SK-N-SH (cell line): Measurements from ENCODE around the gene CRIM1. TPM values are rescaled to one million over a fixed set of nuclear protein-coding genes. Genes with fewer than 3 reads are reported as not detected.
A peak's percentile ranks its signal among the peaks of the same experiment; 100 is the strongest.

Experiments
- CTCF ChIA-PET: fragments of 300-600, 350-600 bp; formaldehyde crosslinking; extraction: SDS; loops from one replicate; lab custom pipeline; 2021; lab: Yijun Ruan, JAX
- POLR2A ChIA-PET: fragments of 350-600 bp; sonication (Branson Sonifier 250); formaldehyde crosslinking; extraction: SDS; loops from one replicate; lab custom pipeline; 2020; ENCODE audit warnings: antibody characterized with exemption, inconsistent platforms; lab: Yijun Ruan, JAX
- DNase-seq: peaks from one replicate; pipeline ENCODE4 v3.0.0; 2012
- H2AFZ ChIP-seq: fragments of 200-600 bp; sonication (generic); 2 replicates; pipeline ENCODE4 v1.8.1; 2016; ENCODE audit warnings: antibody characterized with exemption, mild to moderate bottlenecking, low read depth
- H3F3A ChIP-seq: fragments of 200-600 bp; sonication (generic); replicated peaks from 2 replicates; pipeline ENCODE3; 2016; ENCODE audit warnings: antibody characterized with exemption, mild to moderate bottlenecking; ENCODE audit not compliant: insufficient read depth
- H3K27ac ChIP-seq, 2 experiments: fragments of 200-500 bp in 1 of 2; fragments of 200-600 bp in 1 of 2; sonication (Bioruptor generic) in 1 of 2; sonication (generic), shearing (Covaris generic) in 1 of 2; 2 replicates each; pipeline versions ENCODE4 v1.5.1 to v1.6.1; 2014 to 2016; ENCODE audit warnings: low read depth in 2 of 2, inconsistent platforms in 1 of 2, low read length in 1 of 2, mild to moderate bottlenecking in 1 of 2, mixed read lengths in 1 of 2
- H3K27me3 ChIP-seq: fragments of 200-600 bp; sonication (generic), shearing (Covaris generic); 2 replicates; pipeline ENCODE4 v1.6.1; 2016; ENCODE audit warnings: mixed run types; ENCODE audit not compliant: insufficient read depth
- H3K36me3 ChIP-seq, 2 experiments: fragments of 200-500 bp in 1 of 2; fragments of 200-600 bp in 1 of 2; sonication (Bioruptor generic) in 1 of 2; sonication (generic) in 1 of 2; replicated peaks in 1 of 2; 2 replicates each; pipeline versions ENCODE3 to v1.5.1; 2014 to 2016; ENCODE audit warnings: low read length in 1 of 2, mild to moderate bottlenecking in 1 of 2; ENCODE audit not compliant: insufficient read depth in 2 of 2, control insufficient read depth in 1 of 2
- H3K4me1 ChIP-seq, 2 experiments: fragments of 200-500 bp in 1 of 2; fragments of 200-600 bp in 1 of 2; sonication (Bioruptor generic) in 1 of 2; sonication (generic), shearing (Covaris generic) in 1 of 2; 2 replicates each; pipeline versions ENCODE4 v1.5.1 to v1.6.1; 2014 to 2016; ENCODE audit warnings: low read depth in 1 of 2, low read length in 1 of 2, mixed run types in 1 of 2; ENCODE audit not compliant: insufficient read depth in 2 of 2, control insufficient read depth in 1 of 2
- H3K4me2 ChIP-seq: fragments of 200-600 bp; sonication (generic), shearing (Covaris generic); 2 replicates; pipeline ENCODE4 v1.6.1; 2017; ENCODE audit warnings: mixed run types
- H3K4me3 ChIP-seq, 2 experiments: fragments of 200-500 bp in 1 of 2; fragments of 200-600 bp in 1 of 2; sonication (Bioruptor generic) in 1 of 2; sonication (generic), shearing (Covaris generic) in 1 of 2; 2 replicates each; pipeline versions ENCODE4 v1.5.1 to v1.8.1; 2014 to 2016; ENCODE audit warnings: low read depth in 2 of 2, inconsistent platforms in 1 of 2, low read length in 1 of 2, mild to moderate bottlenecking in 1 of 2, mixed read lengths in 1 of 2, moderate library complexity in 1 of 2
- H3K79me2 ChIP-seq: fragments of 200-600 bp; sonication (generic); 2 replicates; pipeline ENCODE4 v1.8.1; 2017; ENCODE audit warnings: mild to moderate bottlenecking; ENCODE audit not compliant: insufficient read depth
- H3K9ac ChIP-seq: fragments of 200-600 bp; sonication (generic); 2 replicates; pipeline ENCODE4 v1.6.1; 2017; ENCODE audit warnings: mixed run types
- H3K9me2 ChIP-seq: fragments of 200-600 bp; sonication (generic); 2 replicates; pipeline ENCODE4 v1.6.1; 2017; ENCODE audit warnings: mixed run types
- H3K9me3 ChIP-seq: fragments of 200-600 bp; sonication (generic); 2 replicates; pipeline ENCODE4 v1.6.1; 2017; ENCODE audit warnings: mixed run types, mild to moderate bottlenecking, moderate library complexity
- H4K20me1 ChIP-seq: fragments of 200-600 bp; sonication (generic); 2 replicates; pipeline ENCODE4 v1.6.1; 2017; ENCODE audit warnings: mild to moderate bottlenecking, mixed run types; ENCODE audit not compliant: insufficient read depth
- GATA2 ChIP-seq: sonication (generic); formaldehyde crosslinking; IDR thresholded peaks from 2 replicates; pipeline ENCODE4 v1.5.0; 2020; ENCODE audit warnings: mild to moderate bottlenecking, missing genetic modification reagents
- NFIC ChIP-seq: IDR thresholded peaks from 2 replicates; pipeline ENCODE4 v1.4.0; 2012; ENCODE audit warnings: borderline replicate concordance
- POLR2AphosphoS5 ChIP-seq: IDR thresholded peaks from 2 replicates; pipeline ENCODE4 v1.6.1; 2012; ENCODE audit warnings: low read depth, low read length
- TAF1 ChIP-seq: IDR thresholded peaks from 2 replicates; pipeline ENCODE4 v1.6.1; 2012; ENCODE audit warnings: low read depth, mild to moderate bottlenecking, low read length, moderate library complexity, borderline replicate concordance
- TEAD4 ChIP-seq: IDR thresholded peaks from 2 replicates; pipeline ENCODE4 v1.4.0; 2012; ENCODE audit warnings: mild to moderate bottlenecking, borderline replicate concordance; ENCODE audit not compliant: insufficient read depth
- WGBS: methylation state at CpG from one replicate; pipeline ENCODE4 v1.1.6; 2017; ENCODE audit warnings: low lambda C conversion rate; 5-methylcytosine and 5-hydroxymethylcytosine counted together
- polyA plus RNA-seq, 3 experiments: library from polyadenylated mRNA; depleted of rRNA; stranded (reverse); fragments of >200 nt; gene quantifications; 2 replicates each; pipeline ENCODE4 v1.2.3, GENCODE V29; 2012
- TF ChIP-seq, protein P1 (sequence below): IDR thresholded peaks from 2 replicates; pipeline ENCODE4; 2012
- TF ChIP-seq, protein P2 (sequence below): fragments of 200-600 bp; sonication (generic); IDR thresholded peaks from 2 replicates; pipeline ENCODE4 v1.6.1; 2017; ENCODE audit warnings: antibody characterized with exemption, mild to moderate bottlenecking, moderate library complexity
- TF ChIP-seq, protein P3 (sequence below): fragments of 150-350 bp; IDR thresholded peaks from 2 replicates; pipeline ENCODE4 v1.6.1; 2016; ENCODE audit warnings: mild to moderate bottlenecking, low read depth, low read length

Gene CRIM1
- polyA plus RNA-seq, 1 of the 3 experiments (the other 2 are of a cell fraction) = 244 TPM

DNA sequence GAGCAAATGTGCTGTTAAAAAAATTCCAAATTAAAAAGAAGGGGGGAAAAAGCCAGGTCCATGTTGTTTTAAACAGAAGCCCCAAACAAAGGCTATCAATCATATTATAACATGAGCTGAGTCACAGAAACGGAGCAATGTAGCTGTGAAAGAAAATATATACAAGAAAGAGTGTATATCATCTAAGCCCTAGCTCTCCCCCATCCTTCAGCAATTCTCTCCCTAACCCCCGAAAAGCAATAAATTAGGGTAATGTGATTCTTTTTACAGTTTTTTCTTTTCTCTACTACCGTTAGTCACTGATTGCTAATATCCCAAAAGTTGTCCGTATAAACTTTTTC lies 217.1 kb downstream of the CRIM1 start:
- H3K79me2 ChIP-seq = peaks cover 84% of the 10 kb centered on the region
- no peak for DNase-seq
- no peaks in the 10 kb centered on the region for H3K9me2 ChIP-seq
- 61% methylated on average over 4 of the region's 4 CpGs for WGBS
- no peaks in the 10 kb centered on the region for H3K9me3 ChIP-seq
- TF ChIP-seq, protein P1, sequence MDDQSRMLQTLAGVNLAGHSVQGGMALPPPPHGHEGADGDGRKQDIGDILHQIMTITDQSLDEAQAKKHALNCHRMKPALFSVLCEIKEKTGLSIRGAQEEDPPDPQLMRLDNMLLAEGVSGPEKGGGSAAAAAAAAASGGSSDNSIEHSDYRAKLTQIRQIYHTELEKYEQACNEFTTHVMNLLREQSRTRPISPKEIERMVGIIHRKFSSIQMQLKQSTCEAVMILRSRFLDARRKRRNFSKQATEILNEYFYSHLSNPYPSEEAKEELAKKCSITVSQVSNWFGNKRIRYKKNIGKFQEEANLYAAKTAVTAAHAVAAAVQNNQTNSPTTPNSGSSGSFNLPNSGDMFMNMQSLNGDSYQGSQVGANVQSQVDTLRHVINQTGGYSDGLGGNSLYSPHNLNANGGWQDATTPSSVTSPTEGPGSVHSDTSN = peak; percentile 14; the same call in 1 of the 2 replicates
- TF ChIP-seq NFIC = no peak
- no peak for TF ChIP-seq GATA2 (CRISPR knock-in tag)
- no peaks in the 10 kb centered on the region for H3K27me3 ChIP-seq
- H3K27ac ChIP-seq = peak overlapping the region in 1 of 2 experiments; percentile 42; a peak in 2 of 4 replicates
- H3K4me3 ChIP-seq = no peak overlapping the region
- H3F3A ChIP-seq = peaks cover 40% of the 10 kb centered on the region
- peaks cover 29 to 55% of the 10 kb centered on the region in 2 experiments for H3K36me3 ChIP-seq
- peaks cover 0 to 29% of the 10 kb centered on the region in 2 experiments; a peak in 3 of 4 replicates for H3K4me1 ChIP-seq
- H3K4me2 ChIP-seq = no peak overlapping the region
- no peaks in the 10 kb centered on the region for H4K20me1 ChIP-seq
- ChIA-PET POLR2A (no interaction called here), CTCF (interaction anchor here (0.7 kb wide), 1 partner anchor 220 kb away, joined by 3 read pairs; no protein-coding TSS in a partner anchor)
- no peak overlapping the region for H2AFZ ChIP-seq
- no peak overlapping the region; the same call in 1 of the 2 replicates for H3K9ac ChIP-seq

DNA sequence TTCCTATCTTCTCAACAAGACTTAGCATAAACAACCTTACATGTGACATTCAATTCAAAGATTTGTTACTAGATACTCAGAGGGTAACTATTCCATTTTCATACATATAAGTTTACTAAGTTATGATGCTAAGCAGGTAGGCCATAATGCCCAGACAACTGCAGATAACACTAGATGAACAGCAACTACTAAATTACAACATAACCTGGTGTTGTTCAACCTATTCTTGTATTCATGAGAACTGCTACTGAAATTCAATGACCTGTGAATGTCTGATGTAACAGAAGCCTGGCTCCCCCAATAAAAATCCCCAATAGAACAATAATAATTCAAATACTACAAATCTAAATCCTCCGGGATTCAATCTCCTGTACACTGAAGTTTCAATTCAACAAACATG lies 217.6 kb downstream of the CRIM1 start:
- POLR2A ChIA-PET = no interaction called here
- peaks cover 35% of the 10 kb centered on the region for H3F3A ChIP-seq
- no peak overlapping the region for H3K4me3 ChIP-seq
- H3K9ac ChIP-seq = no peak overlapping the region
- no peak overlapping the region for H2AFZ ChIP-seq
- no peaks in the 10 kb centered on the region for H3K27me3 ChIP-seq
- DNase-seq = no peak
- H3K4me2 ChIP-seq = no peak overlapping the region
- no peak for TF ChIP-seq TAF1
- TF ChIP-seq TEAD4 = no peak
- TF ChIP-seq, protein P2, sequence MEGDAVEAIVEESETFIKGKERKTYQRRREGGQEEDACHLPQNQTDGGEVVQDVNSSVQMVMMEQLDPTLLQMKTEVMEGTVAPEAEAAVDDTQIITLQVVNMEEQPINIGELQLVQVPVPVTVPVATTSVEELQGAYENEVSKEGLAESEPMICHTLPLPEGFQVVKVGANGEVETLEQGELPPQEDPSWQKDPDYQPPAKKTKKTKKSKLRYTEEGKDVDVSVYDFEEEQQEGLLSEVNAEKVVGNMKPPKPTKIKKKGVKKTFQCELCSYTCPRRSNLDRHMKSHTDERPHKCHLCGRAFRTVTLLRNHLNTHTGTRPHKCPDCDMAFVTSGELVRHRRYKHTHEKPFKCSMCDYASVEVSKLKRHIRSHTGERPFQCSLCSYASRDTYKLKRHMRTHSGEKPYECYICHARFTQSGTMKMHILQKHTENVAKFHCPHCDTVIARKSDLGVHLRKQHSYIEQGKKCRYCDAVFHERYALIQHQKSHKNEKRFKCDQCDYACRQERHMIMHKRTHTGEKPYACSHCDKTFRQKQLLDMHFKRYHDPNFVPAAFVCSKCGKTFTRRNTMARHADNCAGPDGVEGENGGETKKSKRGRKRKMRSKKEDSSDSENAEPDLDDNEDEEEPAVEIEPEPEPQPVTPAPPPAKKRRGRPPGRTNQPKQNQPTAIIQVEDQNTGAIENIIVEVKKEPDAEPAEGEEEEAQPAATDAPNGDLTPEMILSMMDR = no peak
- TF ChIP-seq POLR2AphosphoS5 = no peak
- TF ChIP-seq, protein P3, sequence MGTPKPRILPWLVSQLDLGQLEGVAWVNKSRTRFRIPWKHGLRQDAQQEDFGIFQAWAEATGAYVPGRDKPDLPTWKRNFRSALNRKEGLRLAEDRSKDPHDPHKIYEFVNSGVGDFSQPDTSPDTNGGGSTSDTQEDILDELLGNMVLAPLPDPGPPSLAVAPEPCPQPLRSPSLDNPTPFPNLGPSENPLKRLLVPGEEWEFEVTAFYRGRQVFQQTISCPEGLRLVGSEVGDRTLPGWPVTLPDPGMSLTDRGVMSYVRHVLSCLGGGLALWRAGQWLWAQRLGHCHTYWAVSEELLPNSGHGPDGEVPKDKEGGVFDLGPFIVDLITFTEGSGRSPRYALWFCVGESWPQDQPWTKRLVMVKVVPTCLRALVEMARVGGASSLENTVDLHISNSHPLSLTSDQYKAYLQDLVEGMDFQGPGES = no peak
- H3K27ac ChIP-seq = peak overlapping the region in 1 of 2 experiments; percentile 42; a peak in 2 of 4 replicates
- no peaks in the 10 kb centered on the region for H3K9me2 ChIP-seq
- peaks cover 34 to 60% of the 10 kb centered on the region in 2 experiments for H3K36me3 ChIP-seq
- no peaks in the 10 kb centered on the region for H4K20me1 ChIP-seq
- CTCF ChIA-PET = interaction anchor here (0.7 kb wide), 1 partner anchor 221 kb away, joined by 3 read pairs; no protein-coding TSS in a partner anchor
- 97% methylated on average over 1 of the region's 1 CpG for WGBS
- no peaks in the 10 kb centered on the region for H3K9me3 ChIP-seq
- peaks cover 0 to 26% of the 10 kb centered on the region in 2 experiments; a peak in 3 of 4 replicates for H3K4me1 ChIP-seq
- peaks cover 86% of the 10 kb centered on the region for H3K79me2 ChIP-seq
